CD14-positive monocyte (primary cell): ENCODE results near the gene ERGIC1. TPM values are rescaled to one million over a fixed set of nuclear protein-coding genes. Genes with fewer than 3 reads are reported as not detected.
A peak's percentile ranks its signal among the peaks of the same experiment; 100 is the strongest.

ENCODE experiments used
- DNase-seq, 3 donors: peaks; one replicate each; pipeline ENCODE4 v3.0.0-alpha.2; 2011 to 2022
- H2AFZ ChIP-seq: 2 replicates; pipeline ENCODE4 v1.6.0; 2012; ENCODE audit warnings: mild to moderate bottlenecking, low read depth, low read length, inconsistent platforms; ENCODE audit not compliant: insufficient read depth, poor library complexity, severe bottlenecking
- H3K27ac ChIP-seq, 2 donors: 1 replicate in 1 of 2; 2 replicates in 1 of 2; pipeline ENCODE4 v1.5.1; 2012 to 2013; ENCODE audit warnings: low read length in 2 of 2, control low read depth in 1 of 2, inconsistent platforms in 1 of 2, low read depth in 1 of 2, mild to moderate bottlenecking in 1 of 2
- H3K27me3 ChIP-seq, 2 donors: one replicate each; pipeline versions ENCODE4 v1.6.0 to v1.6.1; 2011 to 2013; ENCODE audit warnings: low read length in 2 of 2; ENCODE audit not compliant: control insufficient read depth in 2 of 2, insufficient read depth in 2 of 2
- H3K36me3 ChIP-seq, 2 donors: replicated peaks in 1 of 2; 1 replicate in 1 of 2; 2 replicates in 1 of 2; pipeline versions ENCODE4 v1.5.1 to v1.6.1; 2012 to 2013; ENCODE audit warnings: low read length in 2 of 2, control low read depth in 1 of 2, inconsistent platforms in 1 of 2, mild to moderate bottlenecking in 1 of 2; ENCODE audit not compliant: insufficient read depth in 2 of 2, control insufficient read depth in 1 of 2
- H3K4me1 ChIP-seq, 2 donors: 1 replicate in 1 of 2; 2 replicates in 1 of 2; pipeline versions ENCODE4 v1.5.1 to v1.6.1; 2012 to 2013; ENCODE audit warnings: low read length in 2 of 2, control low read depth in 1 of 2, inconsistent platforms in 1 of 2, mild to moderate bottlenecking in 1 of 2, moderate library complexity in 1 of 2; ENCODE audit not compliant: insufficient read depth in 2 of 2, control insufficient read depth in 1 of 2
- H3K4me2 ChIP-seq: replicated peaks from 2 replicates; pipeline ENCODE3; 2012; ENCODE audit warnings: low read length, moderate library complexity, mild to moderate bottlenecking; ENCODE audit not compliant: poor library complexity, severe bottlenecking; ENCODE audit errors: extremely low read depth
- H3K4me3 ChIP-seq, 3 experiments: fragments of 200-600 bp in 1 of 3; sonication (generic) in 1 of 3; replicated peaks in 1 of 3; 1 replicate in 2 of 3; 2 replicates in 1 of 3; pipeline ENCODE4 v1.5.1; 2011 to 2013; ENCODE audit warnings: low read length in 3 of 3, mild to moderate bottlenecking in 3 of 3, control low read depth in 2 of 3, low read depth in 2 of 3, inconsistent platforms in 1 of 3, moderate library complexity in 1 of 3
- H3K79me2 ChIP-seq: 2 replicates; pipeline ENCODE4 v1.6.0; 2012; ENCODE audit warnings: mild to moderate bottlenecking, control low read depth, inconsistent platforms, low read length, moderate library complexity; ENCODE audit not compliant: insufficient read depth
- H3K9ac ChIP-seq: 2 replicates; pipeline ENCODE4 v1.6.0; 2017; ENCODE audit warnings: low read length, mild to moderate bottlenecking; ENCODE audit not compliant: insufficient read depth, poor library complexity, severe bottlenecking
- H3K9me3 ChIP-seq, 2 donors: replicated peaks in 1 of 2; 1 replicate in 1 of 2; 2 replicates in 1 of 2; pipeline versions ENCODE4 v1.5.1 to v1.6.1; 2012 to 2013; ENCODE audit warnings: low read length in 2 of 2, control low read depth in 1 of 2; ENCODE audit not compliant: control insufficient read depth in 1 of 2, insufficient read depth in 1 of 2
- H4K20me1 ChIP-seq: 2 replicates; pipeline ENCODE4 v1.6.0; 2012; ENCODE audit warnings: mild to moderate bottlenecking, low read length, control low read depth, moderate library complexity; ENCODE audit not compliant: insufficient read depth
- H3K27ac Mint-ChIP-seq, 7 donors: one replicate each; pipeline ENCODE4 v1.8.0; 2020; ENCODE audit warnings: mild to moderate bottlenecking in 7 of 7, mixed read lengths in 7 of 7, moderate library complexity in 6 of 7, inconsistent platforms in 2 of 7
- H3K27me3 Mint-ChIP-seq, 3 donors: one replicate each; pipeline ENCODE4 v1.8.0; 2021 to 2022; ENCODE audit warnings: low read depth in 3 of 3, mild to moderate bottlenecking in 3 of 3, mixed read lengths in 3 of 3, moderate library complexity in 3 of 3, inconsistent platforms in 1 of 3
- H3K36me3 Mint-ChIP-seq, 2 donors: one replicate each; pipeline ENCODE4 v1.8.0; 2020; ENCODE audit warnings: mixed read lengths in 2 of 2, inconsistent platforms in 1 of 2, mild to moderate bottlenecking in 1 of 2
- H3K4me1 Mint-ChIP-seq: one replicate; pipeline ENCODE4 v1.8.0; 2020; ENCODE audit warnings: mild to moderate bottlenecking, mixed read lengths
- H3K4me3 Mint-ChIP-seq, 2 donors: one replicate each; pipeline ENCODE4 v1.8.0; 2020; ENCODE audit warnings: mild to moderate bottlenecking in 2 of 2, mixed read lengths in 2 of 2, moderate library complexity in 1 of 2
- H3K9me3 Mint-ChIP-seq, 7 donors: one replicate each; pipeline ENCODE4 v1.8.0; 2020 to 2022; ENCODE audit warnings: mixed read lengths in 7 of 7, mild to moderate bottlenecking in 6 of 7, moderate library complexity in 6 of 7, inconsistent platforms in 2 of 7
- WGBS: methylation state at CpG from one replicate; pipeline ENCODE4 v1.1.5; 2013; ENCODE audit warnings: missing lambda C conversion rate; ENCODE audit not compliant: insufficient coverage; 5-methylcytosine and 5-hydroxymethylcytosine counted together
- intact Hi-C, 2 donors: fragments of 100-400 bp; cut with micrococcal nuclease; formaldehyde crosslinking; loops; one replicate each; pipeline versions ENCODE4 v1.15.0 to v1.15.1; 2023
- polyA plus RNA-seq, 3 donors: library from polyadenylated mRNA; depleted of rRNA in 1 of 3; unstranded in 2 of 3; stranded (reverse) in 1 of 3; fragments of 300-500 nt in 2 of 3; fragments of >200 nt in 1 of 3; fragmentation: Illumina TruSeq in 2 of 3; gene quantifications; 1 replicate in 2 of 3; 2 replicates in 1 of 3; pipeline ENCODE4 v1.2.3, GENCODE V29; 2012 to 2021
- TF ChIP-seq, protein P1 (sequence below): fragments of 200-600 bp; IDR thresholded peaks from one replicate; pipeline ENCODE4 v1.8.0; 2022; ENCODE audit warnings: antibody characterized with exemption, mild to moderate bottlenecking

ERGIC1 gene
- polyA plus RNA-seq, 3 donors: 28.3 to 76.2 (median 34.1) TPM

DNA sequence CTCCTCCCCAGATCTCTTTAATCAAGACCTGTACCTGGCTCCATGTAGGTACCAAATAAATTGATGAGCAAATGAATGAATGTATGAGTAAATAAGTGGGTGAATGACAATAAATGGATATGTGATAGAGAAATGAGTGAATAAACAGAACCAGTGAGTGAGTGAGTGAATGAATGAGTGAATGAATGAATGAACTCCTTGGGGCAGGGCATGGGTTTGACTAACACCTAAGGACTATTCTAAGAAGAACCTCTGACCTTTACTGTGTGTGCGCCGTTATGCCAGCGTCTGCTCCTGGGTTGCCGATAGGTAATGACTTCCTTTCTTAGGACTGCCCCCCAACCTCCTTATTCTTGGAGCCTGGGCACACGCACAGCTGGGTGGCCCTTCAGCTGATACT lies 123.4 kb downstream of the ERGIC1 start:
- Mint-ChIP-seq H3K27me3 (peaks cover 5 to 15% (median 6%) of the 10 kb centered on the region in 3 donors), H3K4me3 (no peak overlapping the region), H3K4me1 (peaks cover 25% of the 10 kb centered on the region), H3K27ac (peak overlapping the region in 5 of 7 donors; percentile 2 to 54 (median 20)), H3K9me3 (peaks cover 0 to 3% (median 0%) of the 10 kb centered on the region in 7 donors), H3K36me3 (peaks cover 10 to 12% of the 10 kb centered on the region in 2 donors)
- TF ChIP-seq, protein P1, sequence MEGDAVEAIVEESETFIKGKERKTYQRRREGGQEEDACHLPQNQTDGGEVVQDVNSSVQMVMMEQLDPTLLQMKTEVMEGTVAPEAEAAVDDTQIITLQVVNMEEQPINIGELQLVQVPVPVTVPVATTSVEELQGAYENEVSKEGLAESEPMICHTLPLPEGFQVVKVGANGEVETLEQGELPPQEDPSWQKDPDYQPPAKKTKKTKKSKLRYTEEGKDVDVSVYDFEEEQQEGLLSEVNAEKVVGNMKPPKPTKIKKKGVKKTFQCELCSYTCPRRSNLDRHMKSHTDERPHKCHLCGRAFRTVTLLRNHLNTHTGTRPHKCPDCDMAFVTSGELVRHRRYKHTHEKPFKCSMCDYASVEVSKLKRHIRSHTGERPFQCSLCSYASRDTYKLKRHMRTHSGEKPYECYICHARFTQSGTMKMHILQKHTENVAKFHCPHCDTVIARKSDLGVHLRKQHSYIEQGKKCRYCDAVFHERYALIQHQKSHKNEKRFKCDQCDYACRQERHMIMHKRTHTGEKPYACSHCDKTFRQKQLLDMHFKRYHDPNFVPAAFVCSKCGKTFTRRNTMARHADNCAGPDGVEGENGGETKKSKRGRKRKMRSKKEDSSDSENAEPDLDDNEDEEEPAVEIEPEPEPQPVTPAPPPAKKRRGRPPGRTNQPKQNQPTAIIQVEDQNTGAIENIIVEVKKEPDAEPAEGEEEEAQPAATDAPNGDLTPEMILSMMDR: no peak
- Histone ChIP-seq H3K9me3 (no peaks in the 10 kb centered on the region), H3K27me3 (no peaks in the 10 kb centered on the region), H4K20me1 (no peaks in the 10 kb centered on the region), H3K4me3 (no peak overlapping the region), H3K4me1 (peaks cover 16 to 24% of the 10 kb centered on the region in 2 donors), H2AFZ (no peak overlapping the region), H3K27ac (no peak overlapping the region), H3K4me2 (no peak overlapping the region), H3K36me3 (peaks cover 6 to 10% of the 10 kb centered on the region in 2 donors), H3K79me2 (peaks cover 13% of the 10 kb centered on the region), H3K9ac (no peak overlapping the region)
- WGBS: 72% methylated on average over 5 of the region's 5 CpGs
- DNase-seq: no peak
- intact Hi-C loops: no loop called here

DNA sequence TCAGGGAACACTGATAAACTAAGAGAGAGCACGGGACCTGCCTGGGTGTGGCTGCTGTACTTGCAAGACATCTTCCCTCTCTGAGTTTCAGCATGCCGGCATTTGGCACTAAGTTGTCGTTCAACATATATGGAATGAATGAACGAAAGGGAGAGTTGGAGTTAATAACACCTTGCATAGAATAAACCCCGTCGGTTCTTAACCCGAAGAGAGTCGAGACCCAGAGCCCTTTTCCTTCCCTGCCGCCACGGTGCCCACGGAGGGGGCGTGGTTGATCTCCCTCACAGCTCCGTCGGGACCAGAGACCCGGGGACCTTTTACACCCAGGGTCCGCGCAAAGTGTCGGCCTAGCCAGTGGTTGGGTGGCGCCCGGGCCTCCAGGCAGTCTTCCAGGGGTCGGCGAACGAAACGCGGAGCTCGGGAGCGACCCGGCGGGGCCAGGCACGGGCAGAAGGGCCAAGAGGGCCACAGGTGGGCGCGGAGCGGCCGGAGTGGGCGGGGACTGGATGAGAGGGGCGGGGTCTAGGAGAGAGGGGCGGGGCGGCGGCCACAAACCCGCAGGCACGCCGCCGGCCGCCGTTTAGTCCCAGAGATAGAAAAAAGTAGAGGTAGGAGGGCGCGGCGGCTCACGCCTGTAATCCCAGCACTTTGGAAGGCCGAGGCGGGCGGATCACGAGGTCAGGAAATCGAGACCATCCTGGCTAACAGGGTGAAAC lies 124.4 kb downstream of the ERGIC1 start:
- H3K27me3 ChIP-seq: no peaks in the 10 kb centered on the region
- H3K4me2 ChIP-seq: peak overlapping the region; percentile 82
- WGBS: under 1% methylated on average over 19 of the region's 54 CpGs
- intact Hi-C loops: loop anchor here in 1 of 2 donors (1.0 kb wide), 1 partner anchor 99 kb away; no protein-coding TSS in a partner anchor
- no peaks in the 10 kb centered on the region for H3K9me3 ChIP-seq
- H3K9ac ChIP-seq: peak overlapping the region; percentile 81
- H3K36me3 ChIP-seq: peaks cover 6 to 14% of the 10 kb centered on the region in 2 donors
- H3K4me1 Mint-ChIP-seq: peaks cover 25% of the 10 kb centered on the region
- H3K9me3 Mint-ChIP-seq: peaks cover 0 to 3% (median 0%) of the 10 kb centered on the region in 7 donors
- peaks cover 5 to 15% (median 6%) of the 10 kb centered on the region in 3 donors for H3K27me3 Mint-ChIP-seq
- H3K36me3 Mint-ChIP-seq: peaks cover 13 to 16% of the 10 kb centered on the region in 2 donors
- TF ChIP-seq, protein P1: no peak
- peak overlapping the region; percentile 93 to 98 (median 97) for H3K27ac Mint-ChIP-seq
- peaks cover 13% of the 10 kb centered on the region for H3K79me2 ChIP-seq
- H3K4me3 Mint-ChIP-seq: peak overlapping the region; percentile 83 to 97
- H4K20me1 ChIP-seq: no peaks in the 10 kb centered on the region
- peak overlapping the region; percentile 82 to 92 for H3K27ac ChIP-seq
- H3K4me3 ChIP-seq: peak overlapping the region; percentile 67 to 93 (median 85)
- DNase-seq: peak; percentile 46 to 61 (median 51)
- H3K4me1 ChIP-seq: peaks cover 16 to 24% of the 10 kb centered on the region in 2 donors
- H2AFZ ChIP-seq: peak overlapping the region; percentile 88
